ENCODE data around the gene VWA5A.
"Not testable (repeated sequence)": the region's sequence is repeated elsewhere in the genome, so short reads cannot be mapped to it uniquely, and the experiment has no call there.

Gene VWA5A

GRCh38 chr11:124168796-124169195 is 53.5 kb downstream of the VWA5A start:
- DNase-seq (ENCODE audit: low read depth, low spot score) = no peak

- not testable (repeated sequence) for DNase-seq (ENCODE audit: low read depth, low spot score)
These were observed 55.1 kb downstream of the VWA5A start for GRCh38 chr11:124170315-124170714.

- DNase-seq (ENCODE audit: low read depth, low spot score) = no peak
These were observed 55.7 kb downstream of the VWA5A start for GRCh38 chr11:124170801-124171586.

GRCh38 chr11:124172101-124172500 is 56.9 kb downstream of the VWA5A start:
- DNase-seq (ENCODE audit: low read depth, low spot score) = no peak

- no peak for DNase-seq (ENCODE audit: low read depth, low spot score)
These were observed 57.3 kb downstream of the VWA5A start for GRCh38 chr11:124172599-124172998.

GRCh38 chr11:124174001-124174583 is 58.8 kb downstream of the VWA5A start:
- no peak for DNase-seq (ENCODE audit: low read depth, low spot score)

- DNase-seq (ENCODE audit: low read depth, low spot score) = no peak
These were observed 61.9 kb downstream of the VWA5A start for GRCh38 chr11:124176925-124177715.

- no peak for DNase-seq (ENCODE audit: low read depth, low spot score)
These were observed 64.1 kb downstream of the VWA5A start for GRCh38 chr11:124179310-124179709.

- no peak for DNase-seq (ENCODE audit: low read depth, low spot score)
These were observed 67.8 kb downstream of the VWA5A start, which contains the start of gene OR10D3 for GRCh38 chr11:124183068-124183467. Gene OR10D3 (plus strand): TSS chr11:124183345. CDS start chr11:124185270, 1,925 bp downstream.

GRCh38 chr11:124190298-124191139 is 75.3 kb downstream of the VWA5A start:
- DNase-seq (ENCODE audit: low read depth, low spot score) = no peak

- DNase-seq (ENCODE audit: low read depth, low spot score) = no peak
These were observed 78.2 kb downstream of the VWA5A start for GRCh38 chr11:124193221-124194010.

- no peak for DNase-seq (ENCODE audit: low read depth, low spot score)
These were observed 79.3 kb downstream of the VWA5A start for GRCh38 chr11:124194293-124195188.

- no peak for DNase-seq (ENCODE audit: low read depth, low spot score)
These were observed 80.0 kb downstream of the VWA5A start for GRCh38 chr11:124195189-124195734.
